Bladder microvascular endothelial cell (primary cell): ENCODE results near the gene MSRB1. TPM values are rescaled to one million over a fixed set of nuclear protein-coding genes. Genes with fewer than 3 reads are reported as not detected.

ENCODE experiments used
- total RNA-seq: library from RNA; depleted of rRNA; stranded (reverse); fragments of >200 nt; gene quantifications from 2 replicates; pipeline ENCODE4 v1.2.3, GENCODE V29; 2014

MSRB1 gene
- 6.5 and 8.7 TPM in 2 replicates for total RNA-seq

GRCh38 chr16:1942810-1943726, at the start of gene MSRB1:
Gene MSRB1 (minus strand): TSS chr16:1943199. CDS start chr16:1943156, 43 bp downstream.

GRCh38 chr16:1989209-1990100, 46.5 kb upstream of the MSRB1 start, which contains the start of gene SYNGR3:
Gene SYNGR3 (plus strand): TSS chr16:1989970. CDS start chr16:1990103, 133 bp downstream.

GRCh38 chr16:1983544-1984346, 40.7 kb upstream of the MSRB1 start, which contains the start of gene GFER:
Gene GFER (plus strand): TSS chr16:1984193. CDS start chr16:1984219, 26 bp downstream.

GRCh38 chr16:1981398-1981836, 38.4 kb upstream of the MSRB1 start, which contains the start of gene NOXO1:
Gene NOXO1 (minus strand): TSS chr16:1981469. CDS start chr16:1981179, 290 bp downstream.

GRCh38 chr16:1971796-1972489, 28.9 kb upstream of the MSRB1 start, which contains the start of gene TBL3:
Gene TBL3 (plus strand): TSS chr16:1972053. CDS start chr16:1972165, 112 bp downstream.

GRCh38 chr16:1966460-1966859, 23.5 kb upstream of the MSRB1 start, which contains the start of gene RNF151:
Gene RNF151 (plus strand): TSS chr16:1966856. CDS start chr16:1966882, 26 bp downstream.

GRCh38 chr16:1964506-1965395, 21.8 kb upstream of the MSRB1 start, which contains the start of gene RPS2:
Gene RPS2 (minus strand): TSS chr16:1964826. CDS start chr16:1964625, 201 bp downstream.

GRCh38 chr16:1959269-1960039, 16.5 kb upstream of the MSRB1 start, which contains the start of gene NDUFB10:
Gene NDUFB10 (plus strand): TSS chr16:1959538. CDS start chr16:1959625, 87 bp downstream.

GRCh38 chr16:1918351-1919326, 24.4 kb downstream of the MSRB1 start, which contains the start of gene HS3ST6:
Gene HS3ST6 (minus strand): TSS chr16:1918415. CDS start chr16:1918323, 92 bp downstream.

Other genes with a start within 250 kb of the MSRB1 start
- gene MAPK8IP3, start 237.0 kb downstream of the MSRB1 start, total RNA-seq: 21.9 and 50.8 TPM in 2 replicates
- gene NME3, start 171.7 kb downstream of the MSRB1 start, total RNA-seq: 39.3 and 51.6 TPM in 2 replicates
- 3.7 and 9.2 TPM in 2 replicates for gene EME2, start 170.4 kb downstream of the MSRB1 start, total RNA-seq
- 68.8 and 72.9 TPM in 2 replicates for gene MRPS34, start 170.1 kb downstream of the MSRB1 start, total RNA-seq
- gene SPSB3, start 160.6 kb downstream of the MSRB1 start, total RNA-seq: 45.2 and 60.4 TPM in 2 replicates
- 67.3 and 75.4 TPM in 2 replicates for gene NUBP2, start 160.2 kb downstream of the MSRB1 start, total RNA-seq
- under 0.01 TPM in 1 of 2 replicates, not detected in the other for gene IGFALS, start 149.5 kb downstream of the MSRB1 start, total RNA-seq
- 70.3 and 94.3 TPM in 2 replicates for gene HAGH, start 116.4 kb downstream of the MSRB1 start, total RNA-seq
- 70.3 and 124 TPM in 2 replicates for gene FAHD1, start 116.0 kb downstream of the MSRB1 start, total RNA-seq
- gene MEIOB, start 71.0 kb downstream of the MSRB1 start, total RNA-seq: not detected in 2 replicates
- not detected in 2 replicates for gene HS3ST6, start 24.8 kb downstream of the MSRB1 start, total RNA-seq
- gene RPL3L, start 11.5 kb upstream of the MSRB1 start, total RNA-seq: not detected in 2 replicates
- gene NDUFB10, start 16.3 kb upstream of the MSRB1 start, total RNA-seq: 133 and 143 TPM in 2 replicates
- 1,957 and 2,987 TPM in 2 replicates for gene RPS2, start 21.6 kb upstream of the MSRB1 start, total RNA-seq
- gene RNF151, start 23.7 kb upstream of the MSRB1 start, total RNA-seq: not detected in 2 replicates
- gene TBL3, start 28.9 kb upstream of the MSRB1 start, total RNA-seq: 33.7 and 61.0 TPM in 2 replicates
- 0.13 and 0.16 TPM in 2 replicates for gene NOXO1, start 38.3 kb upstream of the MSRB1 start, total RNA-seq
- gene GFER, start 41.0 kb upstream of the MSRB1 start, total RNA-seq: 11.1 and 12.3 TPM in 2 replicates
- gene SYNGR3, start 46.8 kb upstream of the MSRB1 start, total RNA-seq: 0.65 and 2.8 TPM in 2 replicates
- gene ZNF598, start 66.6 kb upstream of the MSRB1 start, total RNA-seq: 11.2 and 24.5 TPM in 2 replicates
- gene NPW, start 76.6 kb upstream of the MSRB1 start, total RNA-seq: 0.16 TPM in 1 of 2 replicates, not detected in the other
- gene NHERF2, start 83.7 kb upstream of the MSRB1 start, total RNA-seq: 52.4 and 55.7 TPM in 2 replicates
- 23.5 and 61.5 TPM in 2 replicates for gene NTHL1, start 104.6 kb upstream of the MSRB1 start, total RNA-seq
- 32.4 and 79.5 TPM in 2 replicates for gene TSC2, start 104.8 kb upstream of the MSRB1 start, total RNA-seq
- gene PKD1, start 192.7 kb upstream of the MSRB1 start, total RNA-seq: 36.4 and 82.1 TPM in 2 replicates
- 0.49 and 0.88 TPM in 2 replicates for gene RAB26, start 205.4 kb upstream of the MSRB1 start, total RNA-seq
- 59.9 and 113 TPM in 2 replicates for gene TRAF7, start 212.6 kb upstream of the MSRB1 start, total RNA-seq